GM12878 (cell line): ENCODE results near the gene LSAMP. TPM values are rescaled to one million over a fixed set of nuclear protein-coding genes. Genes with fewer than 3 reads are reported as not detected.

Experiments
- ATAC-seq: fragments of 200-7000 bp; cut with Tn5 transposase; 3 replicates; pipeline ENCODE4 v1.9.1; 2020; ENCODE audit warnings: mild to moderate bottlenecking, moderate library complexity
- BruUV-seq: library from RNA; stranded (reverse); fragments of 400-500 nt; replicated peaks from 2 replicates; lab custom pipeline; 2021; lab: Mats Ljungman, UMichigan
- CTCF ChIA-PET: fragments of 300-600 bp; sonication (Branson Sonifier 250); formaldehyde crosslinking; extraction: SDS; loops from one replicate; lab custom pipeline; 2021; ENCODE audit warnings: inconsistent platforms; lab: Yijun Ruan, JAX
- POLR2A ChIA-PET: fragments of 350-600 bp; formaldehyde crosslinking; extraction: SDS; loops from one replicate; lab custom pipeline; 2021; ENCODE audit warnings: inconsistent platforms; lab: Charles Lee
- RAD21 ChIA-PET: fragments of 300-600 bp; sonication (Branson Sonifier 250); formaldehyde crosslinking; loops from one replicate; lab custom pipeline; 2023; ENCODE audit warnings: antibody characterized with exemption; ENCODE audit not compliant: unreplicated experiment; lab: Charles Lee
- SMC1A ChIA-PET: fragments of 300-600 bp; sonication (Branson Sonifier 250); formaldehyde crosslinking; loops from one replicate; lab custom pipeline; 2023; ENCODE audit not compliant: unreplicated experiment, uncharacterized antibody; lab: Charles Lee
- DNase-seq: peaks from one replicate; pipeline ENCODE4 v3.0.0-alpha.2; 2011; ENCODE audit warnings: low read depth, low spot score
- FAIRE-seq: peaks from 3 replicates; lab custom pipeline; 2011; peaks lifted over from hg19 to GRCh38; lab: Jason Lieb, UNC
- H2AFZ ChIP-seq: 2 replicates; pipeline ENCODE4 v1.6.0; 2011; ENCODE audit warnings: low read depth, low read length, control low read depth; ENCODE audit not compliant: control insufficient read depth
- H3K27ac ChIP-seq: 2 replicates; pipeline ENCODE4 v1.5.1; 2011; ENCODE audit warnings: control low read depth; ENCODE audit not compliant: control insufficient read depth, insufficient read depth
- H3K27me3 ChIP-seq, 2 experiments: replicated peaks in 1 of 2; 2 replicates each; pipeline versions ENCODE4 v1.6.0 to v1.6.1; 2011; ENCODE audit warnings: low read length in 1 of 2; ENCODE audit not compliant: control insufficient read depth in 2 of 2, insufficient read depth in 2 of 2
- H3K36me3 ChIP-seq, 2 experiments: 2 replicates each; pipeline ENCODE4 v1.5.1; 2011; ENCODE audit warnings: low read length in 1 of 2; ENCODE audit not compliant: control insufficient read depth in 2 of 2, insufficient read depth in 2 of 2
- H3K4me1 ChIP-seq: 2 replicates; pipeline ENCODE4 v1.6.1; 2011; ENCODE audit warnings: mild to moderate bottlenecking, low read length, moderate library complexity, mixed read lengths; ENCODE audit not compliant: control insufficient read depth, insufficient read depth
- H3K4me2 ChIP-seq: 2 replicates; pipeline ENCODE4 v1.6.0; 2011; ENCODE audit warnings: control low read depth; ENCODE audit not compliant: control insufficient read depth, insufficient read depth
- H3K4me3 ChIP-seq: fragments of 200-600 bp; sonication (generic); 2 replicates; pipeline ENCODE4 v1.5.1; 2016
- H3K79me2 ChIP-seq: 2 replicates; pipeline ENCODE4 v1.6.0; 2011; ENCODE audit warnings: low read length; ENCODE audit not compliant: control insufficient read depth, insufficient read depth
- H3K9ac ChIP-seq: 2 replicates; pipeline ENCODE4 v1.8.0; 2011; ENCODE audit warnings: low read length, control low read depth, mixed read lengths; ENCODE audit not compliant: control insufficient read depth, insufficient read depth
- H3K9me3 ChIP-seq: replicated peaks from 3 replicates; pipeline ENCODE4 v1.5.1; 2011; ENCODE audit warnings: mild to moderate bottlenecking, low read length; ENCODE audit not compliant: control insufficient read depth, insufficient read depth
- H4K20me1 ChIP-seq: 2 replicates; pipeline ENCODE4 v1.6.0; 2011; ENCODE audit not compliant: control insufficient read depth, insufficient read depth
- BCL11A ChIP-seq: IDR thresholded peaks from 2 replicates; pipeline ENCODE4 v1.6.1; 2011; ENCODE audit warnings: low read depth, low read length
- CREM ChIP-seq: IDR thresholded peaks from 2 replicates; pipeline ENCODE4 v1.6.1; 2014; ENCODE audit warnings: antibody characterized with exemption, low read depth
- CTCF ChIP-seq, 3 experiments: IDR thresholded peaks in 2 of 3; conservative IDR thresholded peaks in 1 of 3; 2 replicates each; pipeline ENCODE4 v1.5.1; 2011; ENCODE audit warnings: low read depth in 3 of 3, low read length in 3 of 3, mild to moderate bottlenecking in 3 of 3, control low read depth in 2 of 3, moderate library complexity in 2 of 3, inconsistent platforms in 1 of 3, mixed read lengths in 1 of 3; ENCODE audit not compliant: control insufficient read depth in 2 of 3, insufficient read depth in 1 of 3; ENCODE audit errors: extremely low read depth in 1 of 3
- RAD51 ChIP-seq: fragments of 450-650 bp; IDR thresholded peaks from 2 replicates; pipeline ENCODE4 v1.6.1; 2016; ENCODE audit warnings: moderate library complexity, mild to moderate bottlenecking, inconsistent platforms
- SREBF2 ChIP-seq: IDR thresholded peaks from 2 replicates; pipeline ENCODE4 v1.6.1; 2012; ENCODE audit warnings: mild to moderate bottlenecking, low read length
- SRF ChIP-seq, 2 experiments: IDR thresholded peaks; 2 replicates each; pipeline ENCODE4 v1.6.1; 2011; ENCODE audit warnings: low read depth in 2 of 2, low read length in 2 of 2, mild to moderate bottlenecking in 1 of 2, moderate library complexity in 1 of 2
- ZBED1 ChIP-seq: IDR thresholded peaks from 2 replicates; pipeline ENCODE4 v1.6.1; 2016; ENCODE audit warnings: borderline replicate concordance
- WGBS: methylation state at CpG from one replicate; pipeline ENCODE4 v1.1.6; 2016; ENCODE audit warnings: low lambda C conversion rate; ENCODE audit not compliant: insufficient replicate concordance, insufficient coverage; ENCODE audit errors: missing lambda C conversion rate; 5-methylcytosine and 5-hydroxymethylcytosine counted together
- in situ Hi-C: fragments of 300-500 bp; cut with MboI; formaldehyde crosslinking; loops from 9 replicates; pipeline ENCODE4 v1.14.3; 2018; ENCODE audit warnings: mixed read lengths
- intact Hi-C: fragments of 100-400 bp; cut with micrococcal nuclease; formaldehyde crosslinking; loops from one replicate; pipeline ENCODE4 v1.14.2; 2022; ENCODE audit not compliant: unreplicated experiment
- polyA plus RNA-seq, 11 experiments: library from polyadenylated mRNA; depleted of rRNA in 4 of 11; unstranded in 6 of 11; stranded (reverse) in 5 of 11; fragments of >200 nt; fragmentation: Nextera tagmentation in 4 of 11; fragmentation: Illumina TruSeq in 1 of 11; extraction: Ambion mirVana in 4 of 11; extraction: Trizol in 1 of 11; gene quantifications; 1 replicate in 1 of 11; 2 replicates in 10 of 11; pipeline versions ENCODE4 v1.2.1 to v1.2.3, GENCODE V29; 2011 to 2016; ENCODE audit warnings: inconsistent platforms in 2 of 11, missing spikeins in 2 of 11, low read depth in 1 of 11
- total RNA-seq, 4 experiments: library from RNA; depleted of rRNA in 3 of 4; stranded (reverse); fragments of >200 nt in 3 of 4; fragmentation: Illumina TruSeq in 1 of 4; extraction: Trizol in 1 of 4; gene quantifications; 2 replicates each; pipeline versions ENCODE4 v1.2.1 to v1.2.3, GENCODE V29; 2013 to 2021

LSAMP gene
- total and polyA plus RNA-seq, 10 of the 15 experiments (the other 5 are each of a cell fraction or from before 2014, with no cell fraction given): 2.0 to 12.7 (median 6.5) TPM

DNA sequence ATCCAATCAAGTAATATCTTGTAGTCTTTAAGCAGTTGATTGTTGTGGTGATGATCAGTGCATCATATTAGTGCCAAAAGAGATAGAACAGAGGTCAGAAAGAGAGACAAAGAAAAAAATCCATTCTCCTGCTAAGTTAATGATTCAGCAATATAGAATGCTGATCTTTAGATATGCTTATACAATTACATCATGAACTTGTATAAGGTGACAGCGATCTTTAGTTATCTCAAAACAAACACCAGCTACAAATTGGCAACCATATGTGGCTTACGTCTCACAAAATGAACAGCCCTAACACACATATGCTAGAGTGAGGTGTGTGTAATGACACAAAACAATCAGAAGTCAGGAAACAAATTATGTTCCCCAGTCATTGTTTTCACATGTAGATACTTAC is 12.5 kb downstream of the LSAMP start:
- Histone ChIP-seq H4K20me1 (no peaks in the 10 kb centered on the region), H2AFZ (no peak overlapping the region), H3K4me1 (no peaks in the 10 kb centered on the region), H3K9me3 (no peaks in the 10 kb centered on the region), H3K79me2 (no peaks in the 10 kb centered on the region)
- POLR2A ChIA-PET: interaction anchor here (1.5 kb wide), 1 partner anchor 10 kb away, joined by 3 read pairs; no protein-coding TSS in a partner anchor
- BruUV-seq: no TSS peak
- DNase-seq (no peak), FAIRE-seq (no peak)
- RAD21 ChIA-PET: no interaction called here
- in situ Hi-C loops: no loop called here
- TF ChIP-seq SREBF2 (no peak), BCL11A (no peak), SRF (IDR thresholded peaks at IDR 0.05; ENCODE audit: low read depth in 2 of 2, low read length in 2 of 2) (no peak), CTCF (IDR thresholded peaks at IDR 0.05 in 2 of 3, conservative IDR thresholded peaks at IDR 0.05 in 1 of 3; ENCODE audit: control insufficient read depth in 2 of 3, extremely low read depth in 1 of 3, insufficient read depth in 1 of 3, low read depth in 3 of 3, low read length in 3 of 3) (no peak), RAD51 (no peak), CREM (no peak), ZBED1 (no peak)
- TF ChIP-seq, all 136 proteins: peak for 0
- no peak overlapping the region for H3K4me2 ChIP-seq
- 50% methylated on average over 2 of the region's 2 CpGs for WGBS
- no peaks in the 10 kb centered on the region for H3K27me3 ChIP-seq
- H3K27ac ChIP-seq: no peak overlapping the region
- ATAC-seq: no peak
- ChIA-PET SMC1A (interaction anchor here (3.1 kb wide), 1 partner anchor 9 kb away, joined by 10 read pairs; no protein-coding TSS in a partner anchor), CTCF (interaction anchor here (1.1 kb wide), 1 partner anchor 38 kb away, joined by 3 read pairs; no protein-coding TSS in a partner anchor)
- intact Hi-C loops: no loop called here
- no peaks in the 10 kb centered on the region for H3K36me3 ChIP-seq
- H3K9ac ChIP-seq: no peak overlapping the region
- H3K4me3 ChIP-seq: no peak overlapping the region
